H1 (cell line): ENCODE measurements around the gene TAF8. TPM values are rescaled to one million over a fixed set of nuclear protein-coding genes. Genes with fewer than 3 reads are reported as not detected.

Experiments
- CTCF ChIA-PET: fragments of 300-600 bp; sonication (Branson Sonifier 250); formaldehyde crosslinking; loops from one replicate; lab custom pipeline; 2021; ENCODE audit not compliant: partially characterized antibody; lab: Charles Lee
- POLR2A ChIA-PET: fragments of 300-600 bp; sonication (Branson Sonifier 250); formaldehyde crosslinking; loops from one replicate; lab custom pipeline; 2021; ENCODE audit warnings: inconsistent platforms; ENCODE audit not compliant: partially characterized antibody; lab: Charles Lee
- DNase-seq, 2 experiments: peaks; one replicate each; pipeline versions ENCODE4 v3.0.0 to v3.0.0-alpha.2; 2010 to 2022; ENCODE audit warnings: low spot score in 2 of 2, low read depth in 1 of 2, mixed read lengths in 1 of 2
- FAIRE-seq: peaks from 2 replicates; lab custom pipeline; 2011; peaks lifted over from hg19 to GRCh38; lab: Jason Lieb, UNC
- H2AFZ ChIP-seq: 2 replicates; pipeline ENCODE4 v1.8.1; 2012; ENCODE audit warnings: low read length, inconsistent platforms
- H2AK5ac ChIP-seq: 2 replicates; pipeline ENCODE4 v1.6.1; 2013; ENCODE audit warnings: low read depth, low read length
- H2BK120ac ChIP-seq: replicated peaks from 2 replicates; pipeline ENCODE3; 2013; ENCODE audit warnings: low read depth, low read length, inconsistent platforms
- H2BK12ac ChIP-seq: 2 replicates; pipeline ENCODE4 v1.6.1; 2013; ENCODE audit warnings: low read depth, low read length
- H2BK15ac ChIP-seq: 2 replicates; pipeline ENCODE4 v1.6.1; 2013; ENCODE audit warnings: low read length
- H2BK20ac ChIP-seq: 2 replicates; pipeline ENCODE4 v1.6.1; 2013; ENCODE audit warnings: low read length
- H2BK5ac ChIP-seq: 2 replicates; pipeline ENCODE4 v1.6.1; 2013; ENCODE audit warnings: low read depth, low read length
- H3K14ac ChIP-seq: 2 replicates; pipeline ENCODE4 v1.6.1; 2013; ENCODE audit warnings: inconsistent platforms; ENCODE audit not compliant: insufficient read length
- H3K18ac ChIP-seq: 2 replicates; pipeline ENCODE4 v1.6.1; 2013; ENCODE audit warnings: low read length; ENCODE audit errors: extremely low read depth
- H3K23ac ChIP-seq: 2 replicates; pipeline ENCODE4 v1.6.1; 2013; ENCODE audit warnings: inconsistent platforms; ENCODE audit not compliant: insufficient read length
- H3K23me2 ChIP-seq: 2 replicates; pipeline ENCODE4 v1.6.1; 2013; ENCODE audit warnings: low read depth, low read length
- H3K27ac ChIP-seq: 2 replicates; pipeline ENCODE4 v1.6.1; 2011; ENCODE audit warnings: low read depth, low read length, inconsistent platforms
- H3K27me3 ChIP-seq, 4 experiments: replicated peaks in 1 of 4; 1 replicate in 1 of 4; 2 replicates in 3 of 4; pipeline versions ENCODE4 v1.6.1 to v1.8.1; 2011 to 2013; ENCODE audit warnings: low read length in 3 of 4, mild to moderate bottlenecking in 3 of 4, inconsistent platforms in 2 of 4, mixed read lengths in 2 of 4, moderate library complexity in 1 of 4; ENCODE audit not compliant: control insufficient read depth in 3 of 4, insufficient read depth in 3 of 4; ENCODE audit errors: extremely low read depth in 1 of 4
- H3K36me3 ChIP-seq, 4 experiments: 2 replicates each; pipeline versions ENCODE4 v1.6.1 to v1.8.1; 2011 to 2013; ENCODE audit warnings: mild to moderate bottlenecking in 4 of 4, low read length in 3 of 4, moderate library complexity in 2 of 4, control low read depth in 1 of 4, inconsistent platforms in 1 of 4; ENCODE audit not compliant: insufficient read depth in 4 of 4, control insufficient read depth in 2 of 4
- H3K4ac ChIP-seq: replicated peaks from 2 replicates; pipeline ENCODE3; 2013; ENCODE audit warnings: low read length, low read depth, mixed read lengths, inconsistent platforms; ENCODE audit not compliant: insufficient read length
- H3K4me1 ChIP-seq, 4 experiments: replicated peaks in 1 of 4; 1 replicate in 1 of 4; 2 replicates in 3 of 4; pipeline versions ENCODE4 v1.6.1 to v1.8.1; 2011 to 2013; ENCODE audit warnings: low read length in 3 of 4, inconsistent platforms in 2 of 4, mixed read lengths in 1 of 4; ENCODE audit not compliant: insufficient read depth in 4 of 4, control insufficient read depth in 3 of 4
- H3K4me2 ChIP-seq, 2 experiments: 2 replicates each; pipeline versions ENCODE4 v1.6.1 to v1.8.1; 2011 to 2013; ENCODE audit warnings: low read depth in 2 of 2, low read length in 2 of 2, control low read depth in 1 of 2, inconsistent platforms in 1 of 2, mild to moderate bottlenecking in 1 of 2; ENCODE audit not compliant: insufficient read depth in 1 of 2
- H3K4me3 ChIP-seq, 4 experiments: fragments of 200-600, 300-600 bp in 1 of 4; sonication (generic), shearing (Covaris generic), sonication (Bioruptor Twin) in 1 of 4; 2 replicates each; pipeline versions ENCODE4 v1.5.1 to v1.8.1; 2011 to 2016; ENCODE audit warnings: low read length in 4 of 4, low read depth in 3 of 4, control low read depth in 2 of 4, inconsistent platforms in 2 of 4, mild to moderate bottlenecking in 2 of 4, mixed read lengths in 1 of 4, moderate library complexity in 1 of 4; ENCODE audit not compliant: insufficient read depth in 2 of 4; ENCODE audit errors: extremely low read depth in 1 of 4
- H3K56ac ChIP-seq: replicated peaks from 2 replicates; pipeline ENCODE3; 2013; ENCODE audit warnings: low read depth, mild to moderate bottlenecking, mixed read lengths, low read length, inconsistent platforms; ENCODE audit not compliant: insufficient read length
- H3K79me1 ChIP-seq: 2 replicates; pipeline ENCODE4 v1.6.1; 2013; ENCODE audit warnings: low read depth, low read length, control low read depth
- H3K79me2 ChIP-seq, 2 experiments: 2 replicates each; pipeline versions ENCODE4 v1.6.1 to v1.8.1; 2012 to 2013; ENCODE audit warnings: low read length in 2 of 2, mild to moderate bottlenecking in 2 of 2, inconsistent platforms in 1 of 2; ENCODE audit not compliant: insufficient read depth in 2 of 2, control insufficient read depth in 1 of 2
- H3K9ac ChIP-seq, 4 experiments: replicated peaks in 1 of 4; 1 replicate in 1 of 4; 2 replicates in 3 of 4; pipeline versions ENCODE4 v1.6.1 to v1.8.1; 2011 to 2013; ENCODE audit warnings: low read depth in 3 of 4, low read length in 3 of 4, control low read depth in 2 of 4, mild to moderate bottlenecking in 2 of 4, moderate library complexity in 2 of 4, inconsistent platforms in 1 of 4; ENCODE audit errors: extremely low read depth in 1 of 4
- H3K9me3 ChIP-seq, 2 experiments: 2 replicates each; pipeline versions ENCODE4 v1.6.1 to v1.8.1; 2012 to 2013; ENCODE audit warnings: mild to moderate bottlenecking in 2 of 2, moderate library complexity in 2 of 2, control low read depth in 1 of 2, inconsistent platforms in 1 of 2, low read depth in 1 of 2, low read length in 1 of 2, mixed read lengths in 1 of 2; ENCODE audit not compliant: insufficient read depth in 2 of 2
- H4K20me1 ChIP-seq, 2 experiments: replicated peaks in 1 of 2; 2 replicates each; pipeline versions ENCODE3 to v1.8.1; 2011 to 2013; ENCODE audit warnings: inconsistent platforms in 2 of 2, low read length in 2 of 2, mild to moderate bottlenecking in 1 of 2; ENCODE audit not compliant: insufficient read depth in 2 of 2, control insufficient read depth in 1 of 2
- H4K5ac ChIP-seq: 2 replicates; pipeline ENCODE4 v1.6.1; 2013; ENCODE audit warnings: low read length, low read depth, mixed read lengths, inconsistent platforms; ENCODE audit not compliant: insufficient read length
- H4K8ac ChIP-seq: 2 replicates; pipeline ENCODE4 v1.8.0; 2013; ENCODE audit warnings: mild to moderate bottlenecking, moderate library complexity, low read length, inconsistent platforms; ENCODE audit not compliant: insufficient read depth; ENCODE audit errors: extremely low read depth
- H4K91ac ChIP-seq: replicated peaks from 2 replicates; pipeline ENCODE3; 2013; ENCODE audit warnings: low read length, mixed read lengths, inconsistent platforms; ENCODE audit not compliant: insufficient read length
- ATF3 ChIP-seq: IDR thresholded peaks from 2 replicates; pipeline ENCODE4 v1.6.1; 2011; ENCODE audit warnings: low read depth, mild to moderate bottlenecking, low read length; ENCODE audit not compliant: insufficient read depth
- BACH1 ChIP-seq: IDR thresholded peaks from 2 replicates; pipeline ENCODE4 v1.6.1; 2012; ENCODE audit warnings: low read length, improper control_type of control experiment
- CEBPB ChIP-seq: IDR thresholded peaks from 2 replicates; pipeline ENCODE4 v1.6.1; 2012; ENCODE audit warnings: low read depth, low read length
- CHD1 ChIP-seq: IDR thresholded peaks from 2 replicates; pipeline ENCODE4 v1.6.1; 2012; ENCODE audit warnings: low read depth, low read length, improper control_type of control experiment
- JUN ChIP-seq: IDR thresholded peaks from 2 replicates; pipeline ENCODE4 v1.6.1; 2011; ENCODE audit warnings: low read depth, mild to moderate bottlenecking, improper control_type of control experiment, low read length
- JUND ChIP-seq: IDR thresholded peaks from 2 replicates; pipeline ENCODE4 v1.6.1; 2011; ENCODE audit warnings: mild to moderate bottlenecking, improper control_type of control experiment, low read length
- SIX5 ChIP-seq: IDR thresholded peaks from 2 replicates; pipeline ENCODE4 v1.6.1; 2011; ENCODE audit warnings: mild to moderate bottlenecking, low read depth, low read length
- WGBS, 2 experiments: shearing (Covaris generic) in 1 of 2; methylation state at CpG; one replicate each; pipeline versions ENCODE4 v1.1.6 to v1.1.7; 2013 to 2015; ENCODE audit warnings: low lambda C conversion rate in 2 of 2, mixed read lengths in 2 of 2, inconsistent platforms in 1 of 2, low coverage in 1 of 2, missing lambda C conversion rate in 1 of 2; ENCODE audit not compliant: insufficient replicate concordance in 2 of 2, insufficient coverage in 1 of 2, insufficient read length in 1 of 2; ENCODE audit errors: extremely low coverage in 1 of 2, missing lambda C conversion rate in 1 of 2; 5-methylcytosine and 5-hydroxymethylcytosine counted together
- polyA plus RNA-seq, 7 experiments: library from polyadenylated mRNA; depleted of rRNA in 3 of 7; stranded (reverse) in 5 of 7; unstranded in 2 of 7; fragments of >200 nt in 5 of 7; fragments of 200-250 nt in 2 of 7; gene quantifications; 1 replicate in 5 of 7; 2 replicates in 1 of 7; 4 replicates in 1 of 7; pipeline versions ENCODE4 v1.2.1 to v1.2.3, GENCODE V29; 2011 to 2013; ENCODE audit warnings: missing spikeins in 2 of 7, mixed read lengths in 2 of 7
- total RNA-seq: library from RNA; stranded (reverse); fragmentation: NEBNext Ultra II Directional; extraction: Animal tissue kit (Norgen Biotek cat#: 25700); gene quantifications from 2 replicates; pipeline ENCODE4 v1.2.1, GENCODE V29; 2021

TAF8 gene
- total and polyA plus RNA-seq, 2 of the 8 experiments (the other 6 are each of a cell fraction or from before 2014, with no cell fraction given): 32.2 to 34.0 TPM

DNA sequence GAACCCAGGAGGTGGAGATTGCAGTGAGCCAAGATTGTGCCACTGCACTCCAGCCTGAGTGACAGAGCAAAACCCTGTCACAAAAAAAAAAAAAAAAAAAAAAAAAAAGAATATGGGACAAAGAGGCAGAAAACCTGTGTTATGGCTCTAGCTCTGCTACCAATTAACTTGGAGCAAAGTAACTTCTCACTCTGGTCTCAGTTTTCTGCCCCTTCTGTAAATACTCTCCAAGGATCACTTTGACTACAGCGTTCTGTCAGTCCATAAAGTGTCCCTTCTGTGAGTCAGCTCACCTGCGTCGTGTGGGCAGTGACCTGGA lies 67.5 kb downstream of the TAF8 start:
- Histone ChIP-seq H2BK120ac (no peak overlapping the region), H2BK20ac (no peak overlapping the region), H3K4me3 (no peak overlapping the region), H3K14ac (no peak overlapping the region), H4K20me1 (peaks cover 9 to 15% of the 10 kb centered on the region in 2 experiments), H2AK5ac (no peak overlapping the region), H3K4me2 (no peak overlapping the region), H4K91ac (no peak overlapping the region), H3K23me2 (no peaks in the 10 kb centered on the region), H3K27me3 (no peaks in the 10 kb centered on the region), H3K9ac (no peak overlapping the region), H4K8ac (no peak overlapping the region), H3K9me3 (no peaks in the 10 kb centered on the region), H2AFZ (no peak overlapping the region), H3K23ac (no peak overlapping the region), H3K27ac (no peak overlapping the region), H3K36me3 (peaks cover 2 to 24% (median 4%) of the 10 kb centered on the region in 4 experiments; a peak in 4 of 8 replicates), H3K79me1 (peaks cover 19% of the 10 kb centered on the region), H3K4me1 (no peaks in the 10 kb centered on the region; a peak in 1 of 7 replicates), H2BK5ac (no peak overlapping the region), H2BK15ac (no peak overlapping the region), H3K56ac (no peak overlapping the region), H3K18ac (no peak overlapping the region), H4K5ac (no peak overlapping the region), H2BK12ac (no peak overlapping the region), H3K79me2 (peaks cover 0 to 16% of the 10 kb centered on the region in 2 experiments; a peak in 1 of 4 replicates), H3K4ac (no peak overlapping the region)
- DNase-seq: no peak
- 93% methylated on average over 3 of the region's 3 CpGs; no CpG with 5 or more reads in 1 of the 2 experiments for WGBS, 2 experiments
- ChIA-PET POLR2A (interaction anchor here (0.9 to 4.3 kb wide), 4 partner anchors 14 to 203 kb away, joined by 3 to 25 read pairs (median 3); partner anchors contain the start of gene C6orf132), CTCF (interaction anchor here (0.6 to 2.2 kb wide), 4 partner anchors 13 to 213 kb away, joined by 3 to 6 read pairs (median 4); no protein-coding TSS in a partner anchor)
- no peak for FAIRE-seq
- no peak for TF ChIP-seq CHD1
- TF ChIP-seq JUN: no peak
- no peak for TF ChIP-seq ATF3
- TF ChIP-seq JUND: no peak
- no peak for TF ChIP-seq SIX5
- no peak for TF ChIP-seq CEBPB
- TF ChIP-seq BACH1: no peak
